Activated T-helper 1 cell treated with anti-CD3 and anti-CD28 coated beads, Interleukin-2, amount 50 U/mL, for 16 hours (primary cell): ENCODE measurements around the gene PTRH1.

ENCODE experiments used
- DNase-seq, 2 donors: peaks; one replicate each; pipeline ENCODE4 v3.0.0-alpha.2; 2020; ENCODE audit warnings: low read depth in 1 of 2, low spot score in 1 of 2

The PTRH1 gene

GRCh38 chr9:127664324-127664677 is 51.2 kb downstream of the PTRH1 start:
- no peak for DNase-seq
